IMR-90 (cell line): ENCODE results near the gene MMP20.

ENCODE experiments used
- BHLHE40 ChIP-seq: fragments of 150-350 bp; IDR thresholded peaks from 2 replicates; pipeline ENCODE4 v1.6.1; 2016; ENCODE audit warnings: mild to moderate bottlenecking, low read depth, low read length
- CTCF ChIP-seq: conservative IDR thresholded peaks from 2 replicates; pipeline ENCODE4 v1.5.1; 2012; ENCODE audit warnings: mild to moderate bottlenecking, low read depth, low read length, improper control_type of control experiment
- POLR2A ChIP-seq: IDR thresholded peaks from 2 replicates; pipeline ENCODE4 v1.6.1; 2012; ENCODE audit warnings: mild to moderate bottlenecking, low read depth, low read length
- RAD21 ChIP-seq: IDR thresholded peaks from 2 replicates; pipeline ENCODE4 v1.6.1; 2012; ENCODE audit warnings: low read length, improper control_type of control experiment
- SMC3 ChIP-seq: fragments of 150-350 bp; IDR thresholded peaks from 2 replicates; pipeline ENCODE4 v1.6.1; 2016; ENCODE audit warnings: low read depth, mild to moderate bottlenecking, antibody characterized with exemption, low read length, moderate library complexity

- TF ChIP-seq RAD21 (no peak), BHLHE40 (no peak), CTCF (no peak), POLR2A (no peak), SMC3 (no peak)
These were observed 56.3 kb downstream of the MMP20 start for GRCh38 chr11:102568851-102569250.
